ENCODE results near the gene TFDP1.

Gene TFDP1

GRCh38 chr13:113668491-113668971, 84.0 kb downstream of the TFDP1 start:
- H3K9me3 ChIP-seq (ENCODE audit: insufficient read depth, low read length), result no peaks in the 10 kb centered on the region
- H3F3A ChIP-seq (ENCODE audit: insufficient read depth), result no peaks in the 10 kb centered on the region
- H4K20me1 ChIP-seq (ENCODE audit: low read depth, low read length), result no peaks in the 10 kb centered on the region
- H3K4me3 ChIP-seq (ENCODE audit: insufficient read depth, low read length, poor library complexity, severe bottlenecking), result no peak overlapping the region
- TF ChIP-seq CTCF (IDR thresholded peaks at IDR 0.05; ENCODE audit: insufficient read depth, low read length, poor library complexity, severe bottlenecking), result no peak
- TF ChIP-seq EZH2phosphoT487 (conservative IDR thresholded peaks at IDR 0.05; ENCODE audit: low read length), result no peak
- no peak overlapping the region for H3K4me2 ChIP-seq (ENCODE audit: low read depth, low read length, poor library complexity, severe bottlenecking)
- H2AFZ ChIP-seq (ENCODE audit: low read depth, low read length, severe bottlenecking), result no peak overlapping the region
- H3K27ac ChIP-seq (ENCODE audit: low read depth, low read length), result no peak overlapping the region
- no peak overlapping the region for H3K9ac ChIP-seq (ENCODE audit: low read length)
- no peaks in the 10 kb centered on the region for H3K36me3 ChIP-seq (ENCODE audit: low read length)
- no peaks in the 10 kb centered on the region for H3K9me2 ChIP-seq (replicated peaks; ENCODE audit: insufficient read depth, low read length)
- H3K27me3 ChIP-seq (ENCODE audit: low read length), result no peaks in the 10 kb centered on the region
- no peaks in the 10 kb centered on the region for H3K79me2 ChIP-seq (ENCODE audit: insufficient read depth, low read length)

- Histone ChIP-seq H3K9ac (ENCODE audit: low read length) (no peak overlapping the region), H3K79me2 (ENCODE audit: insufficient read depth, low read length) (no peaks in the 10 kb centered on the region), H3K9me3 (ENCODE audit: insufficient read depth, low read length) (no peaks in the 10 kb centered on the region)
Observed at GRCh38 chr13:113669231-113669754, 84.7 kb downstream of the TFDP1 start.

GRCh38 chr13:113669755-113670341, 85.3 kb downstream of the TFDP1 start:
- Histone ChIP-seq H3K9me2 (replicated peaks; ENCODE audit: insufficient read depth, low read length) (no peaks in the 10 kb centered on the region), H3K4me2 (ENCODE audit: low read depth, low read length, poor library complexity, severe bottlenecking) (no peak overlapping the region), H3K27ac (ENCODE audit: low read depth, low read length) (no peak overlapping the region), H3K36me3 (ENCODE audit: low read length) (no peaks in the 10 kb centered on the region), H3K27me3 (ENCODE audit: low read length) (no peaks in the 10 kb centered on the region), H3K9me3 (ENCODE audit: insufficient read depth, low read length) (no peaks in the 10 kb centered on the region), H3K4me3 (ENCODE audit: insufficient read depth, low read length, poor library complexity, severe bottlenecking) (no peak overlapping the region), H3K9ac (ENCODE audit: low read length) (no peak overlapping the region), H2AFZ (ENCODE audit: low read depth, low read length, severe bottlenecking) (no peak overlapping the region), H4K20me1 (ENCODE audit: low read depth, low read length) (no peaks in the 10 kb centered on the region), H3F3A (ENCODE audit: insufficient read depth) (no peaks in the 10 kb centered on the region), H3K79me2 (ENCODE audit: insufficient read depth, low read length) (no peaks in the 10 kb centered on the region)
- TF ChIP-seq EZH2phosphoT487 (conservative IDR thresholded peaks at IDR 0.05; ENCODE audit: low read length) (no peak), CTCF (IDR thresholded peaks at IDR 0.05; ENCODE audit: insufficient read depth, low read length, poor library complexity, severe bottlenecking) (no peak)

More at GRCh38 chr13:113669231-113669754, 84.7 kb downstream of the TFDP1 start:
- no peak overlapping the region for H3K27ac ChIP-seq (ENCODE audit: low read depth, low read length)
- TF ChIP-seq EZH2phosphoT487 (conservative IDR thresholded peaks at IDR 0.05; ENCODE audit: low read length), result no peak
- no peak for TF ChIP-seq CTCF (IDR thresholded peaks at IDR 0.05; ENCODE audit: insufficient read depth, low read length, poor library complexity, severe bottlenecking)
- H2AFZ ChIP-seq (ENCODE audit: low read depth, low read length, severe bottlenecking), result no peak overlapping the region
- H3K4me2 ChIP-seq (ENCODE audit: low read depth, low read length, poor library complexity, severe bottlenecking), result no peak overlapping the region
- H4K20me1 ChIP-seq (ENCODE audit: low read depth, low read length), result no peaks in the 10 kb centered on the region
- H3K27me3 ChIP-seq (ENCODE audit: low read length), result no peaks in the 10 kb centered on the region
- H3K4me3 ChIP-seq (ENCODE audit: insufficient read depth, low read length, poor library complexity, severe bottlenecking), result no peak overlapping the region
- no peaks in the 10 kb centered on the region for H3K9me2 ChIP-seq (replicated peaks; ENCODE audit: insufficient read depth, low read length)
- H3K36me3 ChIP-seq (ENCODE audit: low read length), result no peaks in the 10 kb centered on the region
- no peaks in the 10 kb centered on the region for H3F3A ChIP-seq (ENCODE audit: insufficient read depth)
